HG02759 (cell line): ENCODE results near the gene TDRD15.
A peak's percentile ranks its signal among the peaks of the same experiment; 100 is the strongest.
"Not testable (repeated sequence)": the region's sequence is repeated elsewhere in the genome, so short reads cannot be mapped to it uniquely, and the experiment has no call there.

Experiments
- ATAC-seq: cut with Tn5 transposase; IDR thresholded peaks from one replicate; pipeline ENCODE4 v1.9.1; 2021; ENCODE audit warnings: mild to moderate bottlenecking, moderate library complexity; ENCODE audit not compliant: unreplicated experiment

The TDRD15 gene

DNA sequence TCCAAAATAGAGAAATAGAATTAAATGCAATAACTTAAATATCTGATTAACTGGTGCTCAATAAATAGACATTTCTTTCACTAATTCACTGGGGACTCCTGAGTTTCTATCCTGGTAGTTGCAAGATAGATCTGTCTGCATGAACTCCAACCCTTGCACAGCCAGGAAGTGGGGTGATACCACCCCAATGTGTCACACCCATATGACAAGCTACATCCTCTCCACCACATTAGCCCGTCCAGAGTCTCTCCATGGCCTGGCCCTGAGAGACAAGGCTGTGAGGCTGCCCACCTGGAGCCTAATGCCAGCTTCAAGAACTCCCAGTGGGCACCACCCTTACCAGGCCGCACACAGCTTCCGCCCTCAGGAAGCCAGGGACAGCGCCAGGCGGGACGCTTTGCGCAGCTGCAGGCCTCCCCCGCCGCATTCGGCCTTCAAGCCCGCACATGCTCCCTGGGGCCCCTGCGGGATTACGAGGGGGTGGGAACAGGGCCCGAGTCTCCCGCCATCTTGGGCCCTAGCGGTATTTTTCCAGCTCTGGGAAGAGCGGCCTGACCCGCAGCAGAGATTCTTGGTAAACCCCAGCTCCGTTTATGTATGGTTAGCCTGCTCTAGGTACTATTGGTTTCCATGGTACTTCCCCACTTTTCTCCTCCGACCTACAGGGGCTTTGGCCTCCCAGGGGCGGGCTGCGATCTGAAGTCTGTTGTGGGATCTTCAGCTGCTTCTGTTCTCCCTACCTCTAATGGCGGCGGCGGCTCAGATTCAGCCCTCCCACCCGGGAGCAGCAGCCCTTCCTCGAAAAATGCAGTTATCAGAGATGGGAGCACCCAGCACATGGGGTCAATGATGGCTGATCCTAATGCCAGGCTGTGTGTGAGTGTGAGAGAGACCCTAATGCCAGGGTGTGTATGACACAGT, at the start of gene TDRD15:
Gene TDRD15 (plus strand): TSS at position 496 of the 921 bp plus-strand sequence. CDS start 13,500 bp downstream, outside the sequence.
- ATAC-seq, result no peak

DNA sequence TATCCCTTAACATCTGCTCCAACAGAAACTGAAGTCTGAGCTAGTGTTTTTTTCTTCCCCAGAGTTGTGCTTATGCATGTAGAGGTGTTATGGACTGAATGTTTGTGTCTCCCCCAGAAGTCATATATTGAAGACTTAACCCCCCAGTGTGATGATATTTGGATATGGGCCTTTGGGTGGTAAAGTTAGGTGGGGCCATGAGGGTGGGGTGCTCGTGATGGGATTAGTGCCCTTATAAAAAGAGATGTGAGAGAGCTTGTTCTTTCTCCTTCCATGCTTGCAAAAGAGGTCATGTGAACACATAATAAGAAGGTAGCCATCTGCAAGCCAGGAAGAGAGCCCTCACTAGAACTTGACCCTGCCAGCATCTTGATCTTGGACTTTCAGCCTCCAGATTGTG, 45.5 kb upstream of the TDRD15 start:
- ATAC-seq, result no peak

DNA sequence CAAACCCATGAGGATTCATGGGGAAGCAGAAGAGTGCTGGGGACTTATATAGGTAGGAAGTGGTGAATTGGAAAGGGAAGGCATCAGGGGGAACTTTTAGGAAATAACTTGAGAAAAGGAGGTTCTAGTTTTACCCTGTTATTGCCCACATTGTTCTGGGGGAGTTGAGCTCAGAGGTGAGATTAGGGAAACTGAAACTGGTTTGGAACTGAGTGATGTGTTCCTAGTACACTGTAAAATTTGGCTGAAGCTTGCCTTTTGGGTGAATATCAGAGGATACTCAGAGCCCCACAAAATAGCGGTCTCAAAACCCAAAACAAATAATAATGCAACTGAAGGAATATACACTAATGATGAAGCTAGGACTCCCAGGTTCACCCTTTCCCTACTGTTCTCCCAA, 40.3 kb upstream of the TDRD15 start:
- ATAC-seq, result no peak

DNA sequence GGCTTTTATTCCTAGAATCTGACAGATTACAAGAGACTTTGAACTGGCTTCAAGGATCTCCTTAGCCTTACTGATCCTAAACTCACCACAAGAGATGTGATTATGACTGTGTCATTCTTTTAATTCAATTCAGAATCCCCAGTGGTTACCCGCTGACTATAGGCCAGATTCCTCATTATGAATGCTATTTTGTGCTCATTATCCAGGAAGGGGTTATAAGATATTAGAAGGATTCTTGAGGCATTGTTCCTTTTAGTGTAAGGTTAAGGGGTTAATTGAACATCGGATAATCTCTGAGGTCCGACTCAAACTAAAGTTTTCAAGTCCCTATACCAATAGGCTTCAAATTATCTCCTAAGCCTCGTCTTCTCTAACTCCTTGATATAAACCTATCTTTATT, 39.4 kb upstream of the TDRD15 start:
- ATAC-seq, result no peak

DNA sequence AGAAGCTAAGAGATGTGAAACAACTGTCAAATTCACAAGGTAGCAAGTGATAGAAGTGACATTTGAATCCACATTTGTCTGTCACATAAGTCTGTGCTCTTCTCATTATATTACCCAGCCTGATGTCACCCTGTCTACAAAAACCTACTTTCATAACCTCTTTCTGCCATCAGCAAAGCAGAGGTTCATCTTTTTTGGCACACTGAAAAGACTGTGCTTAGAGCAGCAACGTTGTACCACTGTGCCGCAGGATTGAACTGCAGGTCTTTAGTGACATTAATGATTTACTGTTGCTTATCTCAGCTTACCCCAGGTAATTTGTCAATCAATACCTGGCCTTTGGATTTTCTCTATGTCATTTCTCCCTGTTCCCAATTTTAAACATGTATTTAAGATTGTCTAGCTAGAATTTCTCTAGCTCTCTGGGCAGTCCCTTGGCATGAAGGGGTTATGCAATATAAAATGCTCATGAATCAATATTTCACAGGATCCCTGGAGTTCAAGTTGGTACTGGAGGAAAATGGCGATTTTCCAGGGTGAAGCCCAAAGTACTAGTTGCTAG, 31.4 kb upstream of the TDRD15 start:
- ATAC-seq, result no peak

DNA sequence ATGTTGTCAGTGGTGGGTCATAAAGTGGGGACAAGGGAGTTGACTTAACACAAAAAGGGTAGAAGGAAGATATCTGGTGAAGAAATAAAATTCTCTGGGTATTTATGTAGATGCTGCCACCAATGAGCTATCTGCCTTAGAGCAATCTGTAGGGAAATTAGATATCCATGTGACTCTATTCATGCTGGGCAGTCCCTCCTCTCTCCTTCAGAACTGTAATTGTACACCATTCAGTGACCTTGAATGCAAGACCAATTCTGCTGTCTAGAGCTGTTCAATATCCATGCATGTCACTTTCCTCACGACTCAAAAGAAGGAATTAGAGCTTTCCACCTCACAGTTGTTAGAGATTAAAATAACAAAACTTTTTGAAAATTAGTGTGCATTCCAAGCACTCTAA, 28.6 kb upstream of the TDRD15 start:
- ATAC-seq, result no peak

DNA sequence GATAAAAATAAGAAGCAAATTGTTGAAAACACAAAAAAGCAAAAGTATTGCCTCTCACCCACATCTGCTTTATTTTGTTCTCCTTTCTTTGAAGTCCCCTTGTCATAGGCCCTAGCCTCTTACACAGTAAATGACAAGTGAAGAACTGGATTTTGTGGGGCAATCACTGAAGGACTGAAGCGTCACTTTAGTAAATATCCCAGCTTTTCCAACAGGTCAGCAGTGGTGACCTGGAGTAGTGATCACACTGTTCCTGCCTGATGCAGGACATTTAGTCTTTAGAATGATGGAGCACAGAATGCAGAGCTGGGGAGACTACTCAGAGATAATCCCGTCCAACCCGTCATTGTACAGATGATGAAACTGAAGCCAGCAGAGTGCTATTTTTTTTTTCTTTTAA, 28.1 kb upstream of the TDRD15 start:
- ATAC-seq, result no peak

DNA sequence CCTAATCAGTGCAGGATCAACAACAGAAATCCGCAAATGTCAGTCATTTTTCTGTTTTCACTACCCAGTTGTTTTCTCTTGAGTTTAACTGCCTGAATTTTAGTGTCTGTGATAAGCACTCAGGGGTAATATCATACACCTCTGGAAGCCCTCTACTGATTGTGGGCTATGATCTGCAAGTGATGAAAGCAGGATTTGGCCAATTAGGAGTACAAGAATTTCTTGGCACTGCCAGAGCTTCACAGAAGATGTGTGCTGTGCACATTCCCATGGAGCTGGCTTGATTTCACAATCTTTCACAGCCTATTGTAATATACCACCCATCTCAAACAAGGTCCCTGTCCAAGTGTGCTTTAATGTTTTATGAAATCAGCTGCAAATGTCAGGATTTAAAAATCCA, 27.3 kb upstream of the TDRD15 start:
- ATAC-seq, result no peak

DNA sequence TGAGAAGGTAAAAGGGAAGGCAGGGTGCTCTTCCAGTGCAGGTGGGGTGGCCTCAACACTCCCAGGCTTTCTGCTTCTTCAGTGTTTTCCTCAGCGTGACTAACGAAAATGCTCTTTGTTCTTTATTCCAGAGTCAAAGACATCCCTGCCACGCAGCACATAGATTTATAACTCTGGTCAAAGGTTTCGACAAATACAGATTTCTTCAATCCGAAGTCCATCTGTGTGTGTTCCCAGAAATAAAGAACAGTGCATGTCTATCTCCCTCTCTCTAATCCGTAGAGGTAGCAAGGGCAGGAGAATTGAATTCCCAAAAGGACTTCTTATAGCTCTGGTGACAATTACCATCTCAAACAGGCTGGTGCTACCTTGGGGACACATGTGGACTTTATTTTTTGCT, 26.4 kb upstream of the TDRD15 start:
- no peak for ATAC-seq

DNA sequence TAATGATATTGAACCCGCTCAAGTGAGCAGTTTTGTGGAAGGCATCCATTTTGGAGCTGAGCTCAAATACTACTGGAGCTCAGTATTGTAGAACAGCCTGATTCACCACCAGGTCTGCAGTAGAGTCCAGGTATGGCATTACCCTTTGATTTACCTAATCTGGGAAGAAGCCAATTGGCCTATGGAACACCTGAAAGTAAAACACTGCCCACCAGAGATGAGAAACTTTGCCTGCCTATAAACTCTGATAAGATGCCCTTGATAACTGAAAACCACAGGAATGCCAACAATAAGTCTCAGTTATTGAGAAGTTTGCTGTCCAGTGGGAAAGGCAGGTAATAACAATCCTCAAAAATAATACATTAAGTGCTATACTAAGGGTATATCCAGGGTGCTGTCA, 25.5 kb upstream of the TDRD15 start:
- ATAC-seq, result no peak

DNA sequence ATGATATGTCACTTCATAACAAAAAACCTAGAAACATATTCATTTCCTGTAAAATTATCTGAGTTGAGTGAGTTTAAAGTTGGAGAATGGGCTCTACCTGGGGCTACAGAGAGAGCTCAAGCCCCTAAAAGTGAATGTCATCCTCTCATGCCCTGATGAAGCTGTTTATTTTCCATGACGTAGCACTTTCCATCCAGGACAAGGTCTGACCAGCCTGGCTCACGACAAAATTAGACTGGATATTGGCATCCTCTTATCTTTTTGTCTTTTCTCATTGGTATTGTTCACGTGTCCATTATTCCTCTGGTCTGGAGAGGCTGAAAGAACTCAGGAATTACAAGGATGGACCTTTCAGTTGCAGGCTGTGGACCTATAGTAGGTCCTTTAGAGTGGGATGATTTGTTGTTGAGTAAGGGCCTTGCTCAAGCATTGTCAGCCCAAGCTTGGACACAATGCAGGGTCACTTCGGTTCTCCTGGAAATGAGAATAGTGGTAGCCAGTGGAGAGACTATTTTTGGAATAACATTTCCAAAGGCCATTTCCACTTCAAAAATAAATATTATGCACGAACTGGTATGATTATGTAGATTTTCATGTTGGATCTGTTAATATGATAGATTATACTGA, 24.4 kb upstream of the TDRD15 start:
- no peak for ATAC-seq

DNA sequence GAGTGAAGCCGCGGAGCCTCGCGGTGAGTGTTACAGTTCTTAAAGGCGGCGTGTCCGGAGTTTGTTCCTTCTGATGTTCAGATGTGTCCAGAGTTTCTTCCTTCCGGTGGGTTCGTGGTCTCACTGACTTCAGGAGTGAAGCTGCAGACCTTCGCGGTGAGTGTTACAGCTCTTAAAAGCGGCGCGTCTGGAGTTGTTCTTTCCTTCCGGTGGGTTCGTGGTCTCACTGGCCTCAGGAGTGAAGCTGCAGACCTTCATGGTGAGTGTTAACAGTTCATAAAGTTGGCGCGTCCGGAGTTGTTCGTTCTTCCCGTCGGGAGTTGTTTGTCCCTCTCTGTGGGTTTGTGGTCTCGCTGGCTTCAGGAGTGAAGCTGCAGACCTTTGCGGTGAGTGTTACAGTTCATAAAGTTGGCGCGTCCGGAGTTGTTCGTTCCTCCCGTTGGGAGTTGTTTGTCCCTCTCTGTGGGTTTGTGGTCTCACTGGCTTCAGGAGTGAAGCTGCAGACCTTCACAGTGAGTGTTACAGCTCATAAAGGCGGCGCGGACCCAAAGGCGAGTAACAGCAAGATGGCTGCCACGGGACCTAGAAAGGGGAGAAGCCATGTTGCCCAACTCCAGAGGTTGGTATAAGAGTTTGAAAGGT, 22.1 kb upstream of the TDRD15 start:
- ATAC-seq, result not testable (repeated sequence)

DNA sequence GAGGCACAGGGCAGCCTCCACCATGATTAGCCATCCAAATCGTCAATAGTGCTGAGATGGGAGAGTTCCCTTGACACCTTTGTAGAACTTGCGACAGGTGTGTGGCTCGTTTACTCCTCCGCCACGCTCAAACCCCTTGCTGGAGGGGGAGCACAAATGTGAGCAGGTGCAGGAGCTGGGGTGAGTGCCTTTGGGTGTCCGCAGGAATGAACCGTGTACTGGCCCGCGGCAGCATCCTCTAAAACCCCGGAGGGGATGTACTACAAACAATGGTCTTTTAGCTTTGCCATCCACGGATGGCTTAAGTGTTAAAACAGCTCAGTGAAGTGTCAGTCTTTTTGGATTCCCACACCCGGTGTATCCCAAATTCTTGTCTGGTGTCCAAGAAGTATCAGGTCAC, 21.4 kb upstream of the TDRD15 start:
- ATAC-seq, result no peak

DNA sequence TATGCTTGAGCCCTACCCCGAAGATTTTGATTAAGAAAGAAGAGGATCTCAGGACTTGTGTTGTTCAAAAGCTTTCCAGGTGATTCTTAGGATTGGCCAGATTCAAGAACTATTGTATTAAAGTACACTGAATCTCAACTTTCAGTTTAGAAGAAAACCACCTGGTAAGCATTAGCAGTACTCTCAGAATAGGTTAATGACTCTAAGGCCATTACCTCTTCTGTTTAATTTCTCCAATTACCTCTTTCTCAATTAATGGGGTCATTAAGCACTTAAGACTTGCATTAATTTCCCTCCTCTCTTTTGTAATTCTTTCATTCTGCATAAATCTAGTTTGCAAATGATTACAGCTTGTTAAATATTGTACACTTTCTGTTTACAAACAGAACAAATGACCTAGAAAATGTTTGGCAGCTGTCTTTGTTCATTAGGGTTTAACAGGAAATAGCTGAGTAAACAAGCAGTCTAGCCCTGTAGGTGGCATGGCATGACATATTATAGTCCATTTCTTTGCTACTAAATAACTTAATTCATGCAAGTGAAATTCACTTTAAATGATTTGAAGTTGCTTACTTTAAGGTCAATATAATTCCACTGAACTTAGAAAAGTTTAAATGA, 20.4 kb upstream of the TDRD15 start:
- ATAC-seq, result no peak

DNA sequence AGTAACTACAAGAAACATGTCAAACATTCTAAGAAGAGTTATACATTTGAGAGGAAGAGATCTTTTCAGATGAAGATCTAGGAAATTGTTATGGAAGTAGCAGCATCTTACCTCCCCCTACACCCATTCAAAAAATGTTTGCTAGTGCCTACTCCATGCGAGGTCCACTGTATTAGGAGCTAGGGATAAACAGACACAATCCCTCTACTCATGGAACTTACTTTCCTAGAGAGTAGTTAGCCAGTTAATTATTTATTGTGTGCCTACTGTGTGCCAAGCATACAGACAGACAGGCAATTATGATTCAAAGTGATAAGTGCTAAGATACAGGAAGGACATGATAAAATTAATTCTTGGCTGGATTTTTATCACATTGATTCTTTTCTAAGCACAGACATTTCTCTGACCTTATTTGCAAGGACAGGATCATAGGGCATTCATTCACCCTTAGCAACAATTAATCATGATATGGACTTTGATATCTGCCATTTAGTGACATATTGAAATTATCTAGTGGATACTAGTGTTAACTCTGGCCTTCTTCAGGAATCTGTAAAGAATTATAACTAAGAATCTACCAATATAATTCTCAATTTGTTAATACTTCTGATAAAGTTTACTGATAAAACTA, 19.6 kb upstream of the TDRD15 start:
- no peak for ATAC-seq

DNA sequence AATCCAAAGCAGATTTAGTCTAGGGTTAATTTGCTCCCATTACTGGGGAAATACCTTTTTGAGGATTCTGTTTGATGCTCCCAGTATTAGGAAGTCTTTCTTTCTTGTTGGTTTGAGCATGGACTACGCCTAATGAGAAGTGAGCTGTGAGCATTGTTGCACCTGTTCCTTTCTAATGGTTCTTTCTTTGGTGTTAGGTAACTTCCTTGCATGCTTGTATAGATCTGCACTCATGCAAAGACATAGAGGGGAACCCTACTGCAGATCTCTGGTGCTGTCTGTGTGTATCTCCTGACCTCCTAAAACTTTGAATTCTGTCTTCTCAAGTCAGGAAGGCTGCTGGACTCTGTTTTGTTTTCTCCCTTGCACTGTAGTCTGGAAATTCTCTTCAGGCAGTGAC, 12.8 kb upstream of the TDRD15 start:
- ATAC-seq, result no peak

DNA sequence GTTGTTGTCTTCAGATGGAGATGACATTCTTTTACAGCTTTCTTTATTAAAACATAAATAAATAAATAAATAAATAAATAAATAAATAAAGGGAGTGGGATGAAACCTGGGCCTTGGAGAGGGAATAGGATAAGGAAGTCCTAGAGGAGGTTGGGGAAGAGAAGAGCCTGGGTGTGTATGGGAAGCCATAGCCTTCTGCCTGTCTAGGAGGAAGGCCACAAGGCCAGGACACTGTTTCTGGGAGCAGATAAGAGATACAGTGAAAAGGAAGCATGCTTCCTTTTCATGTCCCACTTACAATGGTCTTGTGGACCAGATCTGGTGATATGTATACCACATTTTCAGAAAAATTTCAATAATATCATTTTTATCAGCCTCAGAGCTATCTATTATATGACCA, 6.1 kb upstream of the TDRD15 start:
- ATAC-seq, result no peak

DNA sequence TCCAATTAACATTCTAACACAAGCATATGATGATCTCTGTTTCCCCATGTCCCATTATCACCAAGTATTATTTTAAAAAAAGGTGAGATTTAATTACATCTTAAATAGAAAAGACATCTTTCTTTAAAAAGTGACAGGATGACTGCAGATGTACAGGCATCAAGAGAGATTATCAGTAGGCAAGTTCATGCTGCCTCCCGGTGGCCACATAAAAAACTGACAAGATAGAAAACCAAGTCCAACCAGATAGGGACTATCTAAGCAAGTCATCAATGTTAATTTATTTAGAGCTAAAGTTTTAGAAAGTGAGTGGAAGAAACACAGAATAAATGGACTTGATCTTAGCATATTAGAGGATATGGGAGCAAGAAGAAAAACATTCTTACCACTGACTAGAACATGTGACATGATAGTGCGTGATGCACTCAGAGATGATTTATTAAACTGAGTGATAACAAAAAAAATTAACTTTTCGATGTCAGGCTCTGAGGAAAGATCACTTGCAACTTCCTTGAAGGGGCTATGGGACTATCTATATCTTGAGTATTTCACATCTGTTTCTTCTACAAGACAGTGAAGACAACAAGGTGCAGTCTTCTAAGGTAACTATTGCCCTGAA, 5.4 kb upstream of the TDRD15 start:
- ATAC-seq, result peak; percentile 72

DNA sequence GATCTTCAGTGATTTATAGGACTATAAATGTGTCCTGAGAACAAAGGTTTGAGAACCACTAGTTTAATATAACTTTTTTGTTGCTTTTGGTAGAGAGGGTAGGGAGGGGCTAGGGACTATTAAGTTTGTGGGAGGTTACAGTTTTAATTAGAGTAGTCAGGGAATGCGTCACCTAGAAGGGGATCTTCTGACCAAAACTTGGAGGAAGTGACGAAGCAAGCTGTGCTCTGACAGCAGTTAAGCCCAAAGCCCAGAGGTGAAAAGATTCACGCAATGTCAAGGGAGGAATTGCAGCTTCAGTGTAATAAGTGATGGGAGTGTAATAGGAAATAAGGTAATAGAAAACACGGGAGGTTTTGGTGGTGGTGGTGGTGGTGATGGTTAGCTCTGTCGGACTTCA, 8.1 kb downstream of the TDRD15 start:
- no peak for ATAC-seq

DNA sequence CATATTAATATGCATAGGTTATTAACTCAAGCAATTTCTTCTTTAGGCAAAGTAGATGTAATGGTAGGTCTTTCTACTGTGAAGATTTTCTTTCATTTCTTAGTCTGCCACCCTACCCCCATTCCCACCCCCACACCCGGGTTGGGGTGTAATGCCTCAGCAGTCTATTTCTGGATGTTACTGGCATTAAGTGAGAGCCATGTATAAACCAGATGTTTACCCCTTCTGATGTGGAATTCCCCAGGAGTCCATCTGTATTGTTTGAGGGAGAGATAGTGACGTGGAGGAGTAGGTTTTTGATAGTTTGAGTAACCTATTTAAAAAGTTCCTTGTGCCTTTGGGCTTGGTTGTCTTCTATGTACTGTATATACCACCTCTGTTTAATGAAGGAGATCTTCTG, 11.8 kb downstream of the TDRD15 start:
- peak; percentile 48 for ATAC-seq
